GM23338 (cell line): ENCODE measurements around the gene CYTH3. TPM values are rescaled to one million over a fixed set of nuclear protein-coding genes. Genes with fewer than 3 reads are reported as not detected.

Experiments used
- ATAC-seq: fragments of 200-7000 bp; cut with Tn5 transposase; 3 replicates; pipeline ENCODE4 v1.9.1; 2020
- DNase-seq: peaks from one replicate; pipeline ENCODE4 v3.0.0-alpha.2; 2015; ENCODE audit warnings: low spot score
- H2AFZ ChIP-seq: fragments of 200-600 bp; sonication (generic); 2 replicates; pipeline ENCODE4 v1.8.0; 2016; ENCODE audit warnings: antibody characterized with exemption, mild to moderate bottlenecking, moderate library complexity
- H3F3A ChIP-seq: fragments of 200-600 bp; sonication (generic); replicated peaks from 2 replicates; pipeline ENCODE4 v1.8.0; 2017; ENCODE audit warnings: antibody characterized with exemption, mixed run types, low read depth
- H3K27ac ChIP-seq: fragments of 200-600 bp; sonication (generic); 2 replicates; pipeline ENCODE4 v1.6.1; 2016; ENCODE audit warnings: low read depth
- H3K27me3 ChIP-seq: fragments of 200-600 bp; sonication (generic); 2 replicates; pipeline ENCODE4 v1.8.0; 2016; ENCODE audit warnings: mild to moderate bottlenecking, mixed run types, moderate library complexity; ENCODE audit not compliant: insufficient read depth
- H3K36me3 ChIP-seq: fragments of 200-600 bp; sonication (generic); 2 replicates; pipeline ENCODE4 v1.8.0; 2016; ENCODE audit warnings: mild to moderate bottlenecking; ENCODE audit not compliant: insufficient read depth
- H3K4me1 ChIP-seq: fragments of 200-600 bp; sonication (generic); 2 replicates; pipeline ENCODE4 v1.8.0; 2016; ENCODE audit warnings: mild to moderate bottlenecking, moderate library complexity; ENCODE audit not compliant: insufficient read depth
- H3K4me2 ChIP-seq: fragments of 200-600 bp; sonication (generic); 2 replicates; pipeline ENCODE4 v1.7.1; 2017; ENCODE audit warnings: mixed run types
- H3K4me3 ChIP-seq: fragments of 200-600 bp; sonication (generic); 2 replicates; pipeline ENCODE4 v1.6.1; 2016; ENCODE audit warnings: mixed run types
- H3K79me2 ChIP-seq: fragments of 200-600 bp; sonication (generic); replicated peaks from 2 replicates; pipeline ENCODE4 v1.8.0; 2017; ENCODE audit warnings: mild to moderate bottlenecking; ENCODE audit not compliant: insufficient read depth
- H3K9me2 ChIP-seq: fragments of 200-600 bp; sonication (generic); 2 replicates; pipeline ENCODE4 v1.8.0; 2017; ENCODE audit not compliant: insufficient read depth
- H4K20me1 ChIP-seq: fragments of 200-600 bp; sonication (generic); replicated peaks from 2 replicates; pipeline ENCODE4 v1.8.0; 2017; ENCODE audit warnings: mild to moderate bottlenecking; ENCODE audit not compliant: insufficient read depth
- H3K27ac Mint-ChIP-seq: 2 replicates; pipeline ENCODE4 v1.8.0; 2020; ENCODE audit warnings: inconsistent platforms, mild to moderate bottlenecking, moderate library complexity, mixed read lengths
- H3K27me3 Mint-ChIP-seq: 3 replicates; pipeline ENCODE4 v1.8.0; 2022; ENCODE audit warnings: low read depth, mild to moderate bottlenecking, moderate library complexity, mixed read lengths, inconsistent platforms; ENCODE audit not compliant: insufficient read depth, poor library complexity
- H3K36me3 Mint-ChIP-seq: 3 replicates; pipeline ENCODE4 v1.8.0; 2021; ENCODE audit warnings: low read depth, mild to moderate bottlenecking, inconsistent platforms, moderate library complexity, mixed read lengths
- H3K4me1 Mint-ChIP-seq: 3 replicates; pipeline ENCODE4 v1.8.0; 2020; ENCODE audit warnings: mild to moderate bottlenecking, inconsistent platforms, mixed read lengths
- H3K4me3 Mint-ChIP-seq: 3 replicates; pipeline ENCODE4 v1.8.0; 2021; ENCODE audit warnings: moderate library complexity, mild to moderate bottlenecking, inconsistent platforms, mixed read lengths
- H3K9me3 Mint-ChIP-seq: 3 replicates; pipeline ENCODE4 v1.8.0; 2020; ENCODE audit warnings: moderate library complexity, mild to moderate bottlenecking, inconsistent platforms, mixed read lengths
- CREB1 ChIP-seq: fragments of 250-450 bp; sonication (Bioruptor Pico); IDR thresholded peaks from 2 replicates; pipeline ENCODE4 v1.5.0; 2020; ENCODE audit warnings: low read depth, mild to moderate bottlenecking, moderate library complexity
- EZH2 ChIP-seq: fragments of 200-600 bp; sonication (generic); IDR thresholded peaks from one replicate; pipeline ENCODE4 v1.8.0; 2017; ENCODE audit warnings: antibody characterized with exemption, mild to moderate bottlenecking, low read depth; ENCODE audit not compliant: unreplicated experiment
- EZH2phosphoT487 ChIP-seq: fragments of 200-600 bp; sonication (generic); IDR thresholded peaks from one replicate; pipeline ENCODE4 v1.8.1; 2018; ENCODE audit warnings: antibody characterized with exemption; ENCODE audit not compliant: unreplicated experiment
- JUNB ChIP-seq: IDR thresholded peaks from one replicate; pipeline ENCODE4 v1.6.1; 2016; ENCODE audit warnings: antibody characterized with exemption; ENCODE audit not compliant: unreplicated experiment
- NANOG ChIP-seq: IDR thresholded peaks from 2 replicates; pipeline ENCODE4 v1.6.1; 2016; ENCODE audit warnings: antibody characterized with exemption, borderline replicate concordance
- POLR2AphosphoS5 ChIP-seq: IDR thresholded peaks from 2 replicates; pipeline ENCODE4 v1.6.1; 2016; ENCODE audit warnings: antibody characterized with exemption, low read depth
- STAT1 ChIP-seq: IDR thresholded peaks from one replicate; pipeline ENCODE4 v1.6.1; 2016; ENCODE audit warnings: antibody characterized with exemption; ENCODE audit not compliant: unreplicated experiment
- ZNF114 ChIP-seq: fragments of 250-450 bp; sonication (Bioruptor Pico); IDR thresholded peaks from 2 replicates; pipeline ENCODE4 v1.5.0; 2020; ENCODE audit warnings: mild to moderate bottlenecking, moderate library complexity
- ZNF331 ChIP-seq: fragments of 250-450 bp; sonication (Bioruptor Pico); IDR thresholded peaks from 2 replicates; pipeline ENCODE4 v1.5.0; 2020; ENCODE audit warnings: low read depth, mild to moderate bottlenecking, moderate library complexity
- polyA plus RNA-seq: library from polyadenylated mRNA; unstranded; fragments of >200 nt; fragmentation: Nextera tagmentation; extraction: Ambion mirVana; gene quantifications from 2 replicates; pipeline ENCODE4 v1.2.1, GENCODE V29; 2016
- total RNA-seq: library from RNA; depleted of rRNA; stranded (reverse); fragments of >200 nt; shearing (Covaris generic); gene quantifications from 2 replicates; pipeline ENCODE4 v1.2.3, GENCODE V29; 2014
- TF ChIP-seq, protein P1 (sequence below), 2 experiments: fragments of 200-600 bp in 1 of 2; sonication (generic) in 1 of 2; conservative IDR thresholded peaks; 2 replicates each; pipeline versions ENCODE4 v1.5.1 to v1.6.1; 2016 to 2017; ENCODE audit warnings: antibody characterized with exemption in 2 of 2, low read depth in 2 of 2, mild to moderate bottlenecking in 2 of 2, moderate library complexity in 1 of 2
- TF ChIP-seq, protein P2 (sequence below): IDR thresholded peaks from one replicate; pipeline ENCODE4 v1.6.1; 2018; ENCODE audit warnings: antibody characterized with exemption; ENCODE audit not compliant: unreplicated experiment
- TF ChIP-seq, protein P3 (sequence below): IDR thresholded peaks from 2 replicates; pipeline ENCODE4 v1.6.1; 2016; ENCODE audit warnings: antibody characterized with exemption

The CYTH3 gene
- total and polyA plus RNA-seq, 2 experiments from 2014 or later, result 4.6 to 15.3 TPM

DNA sequence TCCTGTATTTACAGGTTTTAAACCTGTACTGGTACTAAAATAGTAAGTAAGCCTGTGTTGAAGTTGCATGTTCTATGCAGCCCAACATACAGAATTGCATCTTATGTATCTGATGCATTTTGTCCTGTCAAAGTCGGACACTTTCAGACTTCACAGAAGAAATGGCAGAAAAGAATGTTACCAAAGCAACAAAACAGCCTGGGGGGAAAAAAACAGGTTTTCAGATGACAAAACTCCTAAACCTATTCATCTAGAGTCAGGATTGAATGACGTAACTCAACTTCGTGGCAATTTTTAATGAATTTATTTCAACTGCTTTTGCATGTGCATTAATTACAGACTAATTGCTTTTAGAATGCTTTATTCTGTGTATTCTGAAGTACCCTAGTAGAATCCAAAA is 28.4 kb downstream of the CYTH3 start (continued):
- TF ChIP-seq, protein P1, sequence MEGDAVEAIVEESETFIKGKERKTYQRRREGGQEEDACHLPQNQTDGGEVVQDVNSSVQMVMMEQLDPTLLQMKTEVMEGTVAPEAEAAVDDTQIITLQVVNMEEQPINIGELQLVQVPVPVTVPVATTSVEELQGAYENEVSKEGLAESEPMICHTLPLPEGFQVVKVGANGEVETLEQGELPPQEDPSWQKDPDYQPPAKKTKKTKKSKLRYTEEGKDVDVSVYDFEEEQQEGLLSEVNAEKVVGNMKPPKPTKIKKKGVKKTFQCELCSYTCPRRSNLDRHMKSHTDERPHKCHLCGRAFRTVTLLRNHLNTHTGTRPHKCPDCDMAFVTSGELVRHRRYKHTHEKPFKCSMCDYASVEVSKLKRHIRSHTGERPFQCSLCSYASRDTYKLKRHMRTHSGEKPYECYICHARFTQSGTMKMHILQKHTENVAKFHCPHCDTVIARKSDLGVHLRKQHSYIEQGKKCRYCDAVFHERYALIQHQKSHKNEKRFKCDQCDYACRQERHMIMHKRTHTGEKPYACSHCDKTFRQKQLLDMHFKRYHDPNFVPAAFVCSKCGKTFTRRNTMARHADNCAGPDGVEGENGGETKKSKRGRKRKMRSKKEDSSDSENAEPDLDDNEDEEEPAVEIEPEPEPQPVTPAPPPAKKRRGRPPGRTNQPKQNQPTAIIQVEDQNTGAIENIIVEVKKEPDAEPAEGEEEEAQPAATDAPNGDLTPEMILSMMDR (conservative IDR thresholded peaks at IDR 0.05; ENCODE audit: low read depth in 2 of 2), result no peak
- TF ChIP-seq CREB1 (CRISPR knock-in tag), result no peak
- no peak for TF ChIP-seq ZNF114 (CRISPR knock-in tag)
- no peak for TF ChIP-seq EZH2
- no peak for TF ChIP-seq ZNF331
- TF ChIP-seq, protein P2, sequence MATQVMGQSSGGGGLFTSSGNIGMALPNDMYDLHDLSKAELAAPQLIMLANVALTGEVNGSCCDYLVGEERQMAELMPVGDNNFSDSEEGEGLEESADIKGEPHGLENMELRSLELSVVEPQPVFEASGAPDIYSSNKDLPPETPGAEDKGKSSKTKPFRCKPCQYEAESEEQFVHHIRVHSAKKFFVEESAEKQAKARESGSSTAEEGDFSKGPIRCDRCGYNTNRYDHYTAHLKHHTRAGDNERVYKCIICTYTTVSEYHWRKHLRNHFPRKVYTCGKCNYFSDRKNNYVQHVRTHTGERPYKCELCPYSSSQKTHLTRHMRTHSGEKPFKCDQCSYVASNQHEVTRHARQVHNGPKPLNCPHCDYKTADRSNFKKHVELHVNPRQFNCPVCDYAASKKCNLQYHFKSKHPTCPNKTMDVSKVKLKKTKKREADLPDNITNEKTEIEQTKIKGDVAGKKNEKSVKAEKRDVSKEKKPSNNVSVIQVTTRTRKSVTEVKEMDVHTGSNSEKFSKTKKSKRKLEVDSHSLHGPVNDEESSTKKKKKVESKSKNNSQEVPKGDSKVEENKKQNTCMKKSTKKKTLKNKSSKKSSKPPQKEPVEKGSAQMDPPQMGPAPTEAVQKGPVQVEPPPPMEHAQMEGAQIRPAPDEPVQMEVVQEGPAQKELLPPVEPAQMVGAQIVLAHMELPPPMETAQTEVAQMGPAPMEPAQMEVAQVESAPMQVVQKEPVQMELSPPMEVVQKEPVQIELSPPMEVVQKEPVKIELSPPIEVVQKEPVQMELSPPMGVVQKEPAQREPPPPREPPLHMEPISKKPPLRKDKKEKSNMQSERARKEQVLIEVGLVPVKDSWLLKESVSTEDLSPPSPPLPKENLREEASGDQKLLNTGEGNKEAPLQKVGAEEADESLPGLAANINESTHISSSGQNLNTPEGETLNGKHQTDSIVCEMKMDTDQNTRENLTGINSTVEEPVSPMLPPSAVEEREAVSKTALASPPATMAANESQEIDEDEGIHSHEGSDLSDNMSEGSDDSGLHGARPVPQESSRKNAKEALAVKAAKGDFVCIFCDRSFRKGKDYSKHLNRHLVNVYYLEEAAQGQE, result no peak
- no peak for TF ChIP-seq NANOG
- TF ChIP-seq EZH2phosphoT487, result no peak
- no peak for TF ChIP-seq JUNB

DNA sequence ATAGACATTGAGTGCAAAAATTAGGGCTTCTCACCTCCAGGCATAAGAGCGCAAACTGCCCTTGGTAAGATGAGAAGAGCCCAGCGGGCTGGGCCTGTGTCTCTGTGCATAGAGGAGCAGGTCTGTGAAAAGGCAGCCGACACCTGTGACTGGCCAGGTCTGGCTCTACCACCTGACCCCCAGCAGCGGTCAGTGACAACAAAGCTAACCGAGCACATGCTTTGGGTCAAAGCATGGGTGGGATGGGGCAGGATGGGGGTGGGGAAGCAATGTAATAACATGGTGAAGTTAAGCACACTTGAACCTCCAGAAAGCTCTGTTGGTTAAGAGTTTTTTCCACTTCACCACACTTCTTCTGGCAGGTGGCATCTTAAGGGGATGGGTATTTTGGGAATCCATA is 29.3 kb downstream of the CYTH3 start:
- H3K4me1 ChIP-seq, result peaks cover 15% of the 10 kb centered on the region
- H3K36me3 Mint-ChIP-seq, result no peaks in the 10 kb centered on the region
- H3K27me3 Mint-ChIP-seq, result peaks cover 3% of the 10 kb centered on the region
- H3K27ac ChIP-seq, result no peak overlapping the region
- no peaks in the 10 kb centered on the region for H3K9me2 ChIP-seq
- H3K27ac Mint-ChIP-seq, result no peak overlapping the region
- H3K9me3 Mint-ChIP-seq, result no peaks in the 10 kb centered on the region
- no peaks in the 10 kb centered on the region for H3K36me3 ChIP-seq
- no peak for ATAC-seq
- H2AFZ ChIP-seq, result no peak overlapping the region
- H3F3A ChIP-seq, result no peaks in the 10 kb centered on the region
- H3K4me1 Mint-ChIP-seq, result peaks cover 36% of the 10 kb centered on the region
- no peak overlapping the region for H3K4me3 Mint-ChIP-seq
- H3K27me3 ChIP-seq, result no peaks in the 10 kb centered on the region
- peaks cover 26% of the 10 kb centered on the region for H3K79me2 ChIP-seq
- no peak overlapping the region for H3K4me3 ChIP-seq
- no peak for DNase-seq
- H4K20me1 ChIP-seq, result peaks cover 5% of the 10 kb centered on the region; the same call in 1 of the 2 replicates
- H3K4me2 ChIP-seq, result no peak overlapping the region
- TF ChIP-seq EZH2, result no peak
- TF ChIP-seq, protein P2, result no peak
- no peak for TF ChIP-seq NANOG
- TF ChIP-seq CREB1 (CRISPR knock-in tag), result no peak
- no peak for TF ChIP-seq JUNB
- TF ChIP-seq, protein P1 (conservative IDR thresholded peaks at IDR 0.05; ENCODE audit: low read depth in 2 of 2), result no peak
- no peak for TF ChIP-seq POLR2AphosphoS5
- TF ChIP-seq ZNF331, result no peak
- TF ChIP-seq STAT1, result no peak
- TF ChIP-seq, protein P3, sequence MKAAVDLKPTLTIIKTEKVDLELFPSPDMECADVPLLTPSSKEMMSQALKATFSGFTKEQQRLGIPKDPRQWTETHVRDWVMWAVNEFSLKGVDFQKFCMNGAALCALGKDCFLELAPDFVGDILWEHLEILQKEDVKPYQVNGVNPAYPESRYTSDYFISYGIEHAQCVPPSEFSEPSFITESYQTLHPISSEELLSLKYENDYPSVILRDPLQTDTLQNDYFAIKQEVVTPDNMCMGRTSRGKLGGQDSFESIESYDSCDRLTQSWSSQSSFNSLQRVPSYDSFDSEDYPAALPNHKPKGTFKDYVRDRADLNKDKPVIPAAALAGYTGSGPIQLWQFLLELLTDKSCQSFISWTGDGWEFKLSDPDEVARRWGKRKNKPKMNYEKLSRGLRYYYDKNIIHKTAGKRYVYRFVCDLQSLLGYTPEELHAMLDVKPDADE, result no peak
